Embryonic facial prominence (tissue), 1 donor: ENCODE results near the gene ACOXL.

Source experiments
- DNase-seq: peaks from one replicate; pipeline ENCODE4 v3.0.0-alpha.2; 2016; ENCODE audit errors: extremely low spot score

Gene ACOXL

DNA sequence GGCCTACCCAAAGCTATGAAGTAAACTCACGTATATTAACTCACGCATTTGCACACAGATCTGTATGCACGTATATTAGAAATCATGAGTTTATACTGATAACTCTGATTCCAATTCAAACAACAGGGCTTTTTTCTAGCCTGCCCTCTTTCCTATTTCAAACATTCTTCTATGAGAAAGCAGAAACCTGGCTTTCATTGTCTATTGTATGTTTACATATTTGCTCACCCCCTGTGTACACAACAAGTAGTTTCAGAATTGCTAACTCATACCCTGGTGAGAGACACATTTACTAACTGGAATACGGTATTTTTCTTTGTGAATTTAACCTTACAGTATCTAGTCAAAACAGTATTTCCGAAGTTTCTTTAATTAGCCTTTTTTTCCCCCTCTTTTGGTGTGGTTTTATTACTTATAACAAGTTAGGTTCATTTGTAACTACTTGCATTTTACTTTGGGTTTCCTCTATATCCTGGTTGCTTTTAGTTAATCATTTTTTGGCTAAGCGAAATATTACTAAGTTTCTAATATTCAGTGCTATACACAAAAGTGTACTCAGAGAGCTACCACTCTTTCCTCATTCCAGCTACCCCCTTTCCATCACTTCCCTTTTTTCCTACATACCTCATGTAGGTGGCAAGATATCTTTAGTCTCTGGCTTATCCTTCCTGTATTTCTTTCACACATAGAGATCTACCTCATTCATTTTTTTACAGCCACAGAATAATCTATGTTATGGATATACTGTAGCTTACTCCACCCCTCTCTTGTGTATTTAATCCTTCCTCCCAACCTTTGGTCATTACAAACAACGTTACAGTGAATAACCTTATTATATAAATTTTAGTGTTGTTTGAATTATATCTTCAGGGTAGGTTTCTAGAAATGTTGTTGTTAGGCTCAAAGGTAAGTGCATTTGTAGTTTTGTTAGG lies 275.6 kb downstream of the ACOXL start:
- DNase-seq, result no peak

DNA sequence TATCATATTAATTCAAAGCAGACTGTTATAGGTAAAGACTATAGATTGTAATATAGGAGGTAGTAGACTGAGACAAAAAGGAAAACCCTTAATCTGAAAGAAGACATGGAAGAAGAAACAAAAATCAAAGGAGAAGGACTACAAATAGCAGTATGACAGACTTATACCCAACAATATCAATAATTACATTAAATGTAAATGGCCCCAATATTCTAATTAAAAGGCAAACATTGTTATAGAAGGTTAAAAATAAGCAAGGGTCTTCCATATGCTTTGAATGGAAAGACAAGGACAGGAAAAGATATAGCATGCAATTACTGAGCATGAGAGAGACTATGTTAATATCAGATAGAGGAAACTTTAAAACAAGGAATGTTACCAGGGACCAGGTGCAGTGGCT lies 278.8 kb downstream of the ACOXL start:
- DNase-seq, result no peak

DNA sequence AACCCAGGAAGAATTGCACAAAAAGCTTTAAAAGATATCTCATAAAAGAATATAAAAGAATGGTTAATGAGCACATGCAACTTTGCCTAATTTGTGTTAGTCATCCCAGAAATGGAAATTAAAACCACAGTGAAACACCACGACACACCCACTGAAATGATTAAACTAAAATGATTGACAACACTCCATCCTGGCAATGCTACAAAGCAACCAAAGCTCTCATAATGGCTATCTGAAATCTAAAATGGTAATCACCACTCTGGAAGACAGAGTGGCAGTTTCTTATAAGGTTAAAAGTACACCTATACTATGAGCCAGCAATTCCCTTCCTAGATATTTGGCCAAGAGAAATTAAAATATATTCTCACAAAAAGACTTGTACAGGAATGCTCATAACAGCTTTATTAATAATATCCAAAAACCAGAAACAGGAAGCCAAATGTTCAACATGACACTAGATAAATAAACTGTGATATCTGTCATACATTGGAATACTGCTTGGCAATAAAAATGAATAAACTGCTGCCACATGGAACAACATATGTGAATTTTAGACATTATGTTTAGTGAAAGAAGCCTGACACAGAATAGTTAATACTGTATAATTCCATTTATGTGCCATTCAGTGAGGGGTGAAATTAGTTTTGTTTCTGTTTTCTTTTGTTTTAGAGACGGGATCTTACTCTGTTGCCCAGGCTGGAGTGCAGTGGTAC lies 283.1 kb downstream of the ACOXL start:
- no peak for DNase-seq

DNA sequence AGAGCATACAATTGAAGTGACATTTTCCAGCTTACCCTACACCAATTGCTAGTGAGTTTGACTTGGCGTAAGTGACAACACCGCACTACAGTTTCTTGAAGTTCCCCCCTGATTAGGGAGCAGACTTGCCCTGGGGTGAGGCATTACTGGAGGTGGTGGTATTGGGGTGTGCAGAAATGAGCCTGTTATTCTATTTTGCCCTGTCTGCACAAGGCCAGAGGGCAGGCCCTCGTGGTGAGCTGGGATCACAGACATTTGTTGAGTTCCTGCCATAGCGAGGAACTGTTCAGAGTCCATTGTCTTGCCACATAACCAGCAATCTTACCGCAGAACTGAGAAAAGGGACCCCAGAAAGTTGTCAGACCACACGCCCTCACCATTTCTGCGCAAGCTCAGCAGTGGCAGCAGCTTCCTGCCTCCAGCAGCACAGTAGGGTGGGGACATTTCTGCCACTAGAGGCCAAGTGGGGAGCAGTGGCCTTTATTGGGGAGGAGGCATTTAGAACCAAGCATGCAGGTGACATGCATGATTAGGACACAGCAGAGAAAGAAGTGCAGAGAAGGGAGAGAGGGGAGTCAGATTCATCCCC lies 284.8 kb downstream of the ACOXL start:
- DNase-seq, result no peak

DNA sequence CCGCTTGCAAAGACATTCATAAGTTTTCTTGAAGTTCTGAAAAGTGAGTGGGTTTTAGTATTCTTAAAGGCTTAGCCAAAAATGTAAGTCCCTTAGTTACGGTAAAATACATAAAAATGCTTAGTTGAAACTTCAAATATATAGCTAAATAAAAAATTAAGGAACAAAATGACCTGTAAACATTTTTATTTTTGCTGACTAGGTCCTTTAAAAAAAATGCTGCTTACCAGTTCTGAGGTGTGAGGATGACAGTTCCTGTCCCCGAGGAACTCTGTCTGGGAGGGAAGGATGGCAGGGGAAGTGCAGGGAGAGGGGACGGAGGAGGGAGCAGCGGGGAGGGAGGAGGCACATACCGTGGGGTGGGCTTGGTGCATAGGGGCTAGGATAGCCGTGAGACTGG lies 285.5 kb downstream of the ACOXL start:
- DNase-seq, result no peak

DNA sequence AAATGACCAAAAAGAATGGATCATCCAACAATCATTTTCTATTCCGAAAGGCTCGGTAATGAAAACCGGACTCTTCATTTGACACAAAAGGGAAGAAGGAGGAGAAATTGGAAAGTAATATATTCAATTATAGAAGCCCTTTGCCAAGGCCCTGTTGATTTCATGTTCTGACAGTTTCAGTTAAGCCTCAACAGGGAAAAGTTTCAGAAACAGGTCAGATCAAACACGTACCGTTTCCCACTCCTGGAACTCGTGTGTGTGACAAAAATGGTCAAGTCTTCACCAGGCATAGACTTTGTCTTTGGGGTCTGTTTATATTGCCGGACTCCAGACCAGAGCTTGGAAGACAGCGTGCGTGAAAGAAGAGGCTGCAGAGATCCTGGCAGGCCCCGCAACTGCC lies 287.0 kb downstream of the ACOXL start:
- no peak for DNase-seq

DNA sequence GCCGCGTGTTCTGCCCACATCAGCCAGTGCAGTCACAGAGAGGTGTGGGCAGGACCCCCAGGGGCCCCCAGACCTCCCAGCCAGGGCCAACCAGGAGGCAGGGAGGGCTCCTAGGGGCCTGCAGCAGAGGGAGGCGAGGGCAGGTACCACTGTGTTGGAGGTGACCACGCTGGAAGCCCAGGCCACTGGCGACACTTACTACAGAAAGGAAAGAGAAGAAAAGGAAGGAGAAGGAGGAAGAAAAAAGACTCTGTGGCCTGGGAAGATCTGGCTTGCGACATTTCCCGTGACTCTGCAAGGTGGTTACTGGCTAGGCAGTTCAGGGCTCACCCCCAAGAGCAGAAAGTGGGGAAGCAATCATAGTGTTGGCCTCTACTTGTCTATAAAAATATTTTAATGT lies 290.3 kb downstream of the ACOXL start:
- DNase-seq, result no peak

DNA sequence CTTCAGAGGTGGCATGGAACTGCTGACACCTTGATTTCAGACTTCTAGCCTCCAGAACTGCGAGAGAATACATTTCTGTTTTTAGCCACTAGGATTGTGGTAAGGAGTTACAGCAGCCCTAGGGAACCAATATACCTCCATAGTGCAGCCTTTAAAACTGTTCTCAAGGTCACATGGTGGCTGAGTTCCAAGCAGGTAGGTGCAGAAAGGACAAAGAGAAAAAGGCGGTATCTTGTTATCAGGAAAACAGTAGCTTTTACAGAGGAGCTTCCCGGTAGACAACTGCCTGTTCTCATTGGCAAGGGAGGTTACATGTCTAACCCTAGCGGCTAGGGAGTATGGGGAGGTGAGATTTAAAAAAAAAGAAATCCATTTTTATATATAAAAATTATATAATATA lies 292.1 kb downstream of the ACOXL start:
- DNase-seq, result no peak

DNA sequence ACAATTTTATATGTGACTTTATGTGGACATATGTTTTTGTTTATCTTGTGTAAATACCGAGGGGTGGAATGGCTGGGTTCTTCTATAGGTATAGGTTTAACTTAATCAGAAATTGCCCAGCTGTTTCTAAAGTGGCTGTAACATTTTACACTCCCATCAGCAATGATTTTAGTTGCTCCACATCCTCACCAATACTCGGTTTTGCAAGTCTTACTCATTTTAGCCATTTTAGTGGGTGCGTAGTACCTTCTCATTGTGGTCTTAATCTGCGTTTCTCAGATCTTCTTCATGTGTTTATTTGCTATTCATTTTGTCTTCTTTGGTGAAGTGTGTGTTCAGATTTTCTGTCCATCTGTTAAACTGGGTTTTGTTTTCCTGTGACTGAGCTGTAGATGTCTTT lies 292.9 kb downstream of the ACOXL start:
- DNase-seq, result no peak

DNA sequence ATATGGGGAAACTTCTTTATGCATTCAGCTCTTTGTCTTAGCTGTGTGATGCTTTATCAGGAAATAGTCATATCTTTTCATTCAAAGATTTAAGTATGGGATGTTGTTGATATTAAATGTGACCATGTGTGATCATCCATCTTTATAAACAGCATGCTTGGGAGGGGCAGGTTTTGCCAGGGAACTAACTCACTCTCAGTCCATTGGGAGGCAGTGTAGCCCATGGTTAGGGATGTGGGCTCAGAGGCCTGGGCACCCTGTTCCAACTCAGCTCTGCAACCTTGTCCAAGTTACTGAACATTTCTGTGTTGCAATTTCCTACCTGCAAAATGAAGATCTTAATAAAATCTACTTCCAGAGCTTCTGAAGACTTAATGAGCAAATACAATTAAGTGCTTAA lies 296.3 kb downstream of the ACOXL start:
- no peak for DNase-seq

DNA sequence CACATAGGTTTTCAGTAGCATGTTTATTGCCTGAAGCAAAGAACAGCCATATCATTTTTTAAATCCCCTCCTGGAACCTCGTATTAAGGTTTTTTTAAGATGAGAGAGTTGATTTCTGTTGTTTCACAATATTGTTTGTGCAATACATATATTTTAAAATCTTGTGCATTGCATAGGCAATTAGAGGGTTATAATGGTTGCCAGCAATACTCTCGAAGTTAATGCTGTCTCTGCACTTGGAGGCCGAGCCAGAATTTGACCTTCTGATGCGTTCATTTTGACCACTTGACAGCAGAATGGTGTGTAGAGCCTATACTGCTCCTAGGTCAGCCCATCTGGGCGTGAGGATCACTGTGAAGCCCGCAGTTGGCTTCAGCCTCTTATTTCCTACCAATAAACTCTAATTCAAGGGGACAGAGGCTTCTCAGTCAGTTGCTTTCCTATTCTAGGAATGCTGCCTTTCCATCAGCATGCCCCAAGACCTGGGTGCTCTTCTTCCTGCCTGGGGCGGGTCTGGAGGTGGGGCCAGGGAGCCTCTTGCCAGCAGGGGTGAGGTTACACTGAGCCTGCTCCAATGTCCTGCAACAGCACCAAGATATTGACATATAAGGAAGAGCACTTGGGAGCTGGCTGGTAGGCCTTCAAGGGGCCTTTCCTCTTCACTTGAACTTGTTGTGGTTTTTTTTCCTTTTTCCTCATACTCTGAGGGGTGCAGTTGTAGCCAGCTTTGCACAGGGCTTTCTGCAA lies 297.0 kb downstream of the ACOXL start:
- no peak for DNase-seq

DNA sequence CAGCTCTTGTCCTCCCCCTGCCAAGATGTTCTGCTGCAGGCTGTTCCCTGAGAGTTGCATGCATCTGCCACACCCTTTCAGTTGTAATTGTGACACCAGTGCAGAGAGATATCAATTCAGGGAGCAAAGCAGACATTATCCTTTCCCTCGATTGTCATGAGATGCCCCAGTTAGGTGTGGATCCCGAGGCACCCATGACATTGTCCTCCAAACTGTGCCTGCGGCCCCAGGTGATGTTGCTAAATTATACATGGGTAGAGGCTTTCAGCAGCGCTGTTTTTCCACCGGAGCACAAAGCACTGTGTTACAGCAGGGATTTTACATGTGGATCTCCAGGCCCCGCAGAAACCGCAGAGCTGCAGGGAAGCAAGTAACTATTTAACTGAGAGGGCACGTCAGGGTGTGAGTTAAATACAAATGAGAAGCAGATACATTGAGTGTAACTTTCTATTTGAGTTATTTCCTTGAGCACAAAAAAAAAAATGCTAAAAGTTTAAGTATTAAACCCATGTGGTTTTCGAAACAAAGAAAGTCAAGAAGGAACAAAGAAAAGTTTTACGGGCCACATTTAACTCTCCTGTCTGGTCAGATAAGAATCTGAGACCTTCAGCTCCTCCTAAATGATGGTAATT lies 298.0 kb downstream of the ACOXL start:
- no peak for DNase-seq

DNA sequence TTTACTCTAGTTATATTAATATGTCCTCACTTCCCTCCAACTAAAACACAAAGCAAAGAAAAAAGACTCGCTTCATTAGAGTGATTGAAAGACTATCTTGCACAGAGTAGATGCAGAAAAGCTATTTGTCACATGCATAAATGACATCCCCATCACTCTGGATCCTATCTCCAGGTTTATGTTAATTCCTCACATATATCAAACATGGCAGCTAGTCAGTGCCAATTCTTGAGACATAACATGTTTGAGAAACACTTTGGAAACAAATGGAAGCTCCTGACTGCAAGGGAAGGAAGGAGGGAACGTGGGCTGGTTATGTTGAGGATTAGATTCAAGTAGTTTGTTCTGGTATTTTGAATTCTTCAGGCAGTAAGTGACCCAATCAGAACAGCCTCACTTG lies 298.6 kb downstream of the ACOXL start:
- DNase-seq, result no peak

DNA sequence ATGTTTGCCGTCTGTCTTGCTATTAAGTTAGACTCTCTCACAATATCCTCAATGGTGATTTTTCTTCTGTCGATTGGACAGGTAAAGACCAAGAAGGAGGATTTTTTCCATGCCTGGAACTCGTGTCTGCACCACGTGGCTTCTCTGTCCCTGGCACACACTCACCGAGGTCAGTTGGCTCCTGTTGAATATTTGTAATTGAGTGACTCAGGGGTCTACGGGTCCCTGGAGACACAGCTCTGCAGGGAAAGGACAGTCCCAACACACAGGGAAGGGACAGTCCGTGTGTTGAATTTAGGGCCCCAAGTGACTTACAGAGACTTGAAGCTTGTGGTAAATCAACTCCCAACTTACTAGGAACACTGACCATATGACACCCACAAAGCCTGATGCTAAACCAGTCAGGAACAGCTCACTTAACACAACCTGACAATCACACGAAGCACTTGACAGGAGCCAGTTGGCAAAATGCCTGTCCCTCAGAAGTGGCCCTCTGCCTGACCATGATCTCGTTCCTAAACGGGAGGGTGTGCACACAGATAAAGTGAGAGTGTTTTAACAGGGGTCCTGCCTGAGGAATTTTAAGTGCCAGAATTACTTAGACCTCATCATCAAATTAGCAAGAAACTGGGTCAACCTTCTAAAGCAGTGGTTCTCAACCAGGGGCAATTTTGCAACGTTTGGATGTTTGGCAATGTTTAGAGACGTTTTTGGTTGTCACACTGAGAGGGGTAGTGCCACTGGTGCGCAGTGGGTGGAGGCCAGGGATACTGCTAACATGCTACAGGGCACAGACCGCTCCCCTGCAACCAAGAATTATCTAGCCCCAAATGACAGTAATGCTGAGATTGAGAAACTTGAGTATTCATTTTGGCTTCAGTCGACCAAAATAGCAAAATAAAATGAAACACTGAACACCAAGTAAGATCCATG lies 299.4 kb downstream of the ACOXL start:
- DNase-seq, result no peak

DNA sequence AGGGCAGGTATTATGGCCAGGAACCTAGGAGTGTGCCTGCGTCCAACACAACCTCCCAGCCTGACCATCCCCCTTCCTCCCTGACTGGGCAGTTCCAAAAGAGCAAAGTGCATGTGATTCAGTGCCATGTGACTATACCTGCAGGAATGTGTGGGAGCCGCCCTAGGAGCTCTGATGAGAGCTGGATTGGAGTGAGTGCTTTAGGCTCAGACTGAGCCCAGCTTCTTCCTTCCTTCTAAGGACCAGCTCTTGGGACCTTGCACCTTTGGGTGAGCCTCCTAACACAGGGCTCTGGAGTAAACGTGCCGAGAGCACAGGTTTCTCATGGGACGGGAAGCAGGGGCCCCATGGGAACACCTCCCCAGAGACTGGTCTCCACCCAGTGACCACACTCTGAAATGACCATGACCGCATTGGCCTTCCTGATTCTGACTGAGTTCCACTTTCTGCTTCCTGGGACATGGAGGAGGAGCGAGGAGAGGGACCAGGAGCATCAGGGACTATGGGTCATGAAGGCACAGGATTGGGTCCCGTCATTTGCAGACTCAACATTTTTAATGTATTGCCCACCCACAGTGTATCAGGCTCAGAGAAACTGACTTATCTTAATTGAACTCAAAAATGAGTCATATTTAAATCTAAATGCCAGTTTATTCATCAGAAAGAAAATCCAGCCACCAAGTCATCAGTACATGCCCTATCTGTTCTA lies 300.5 kb downstream of the ACOXL start:
- no peak for DNase-seq

DNA sequence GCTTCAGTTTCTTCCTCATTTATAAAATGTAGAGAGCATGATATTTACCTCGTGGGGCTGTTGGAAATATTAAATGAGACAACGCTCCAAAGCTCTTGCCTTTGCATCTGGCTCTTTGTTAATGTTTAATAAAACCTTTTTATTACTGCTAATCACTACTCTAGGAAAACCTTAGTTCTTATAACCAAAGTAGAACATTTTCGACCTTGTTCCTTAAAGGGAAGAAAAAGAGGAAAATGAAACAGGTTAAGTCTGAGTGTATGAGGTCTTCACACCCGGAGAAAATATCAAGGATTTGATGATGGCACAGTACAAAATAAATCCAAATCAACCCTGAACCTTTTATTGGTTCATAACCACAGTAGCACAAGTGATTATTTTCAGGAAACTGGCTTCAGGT lies 301.8 kb downstream of the ACOXL start:
- no peak for DNase-seq

DNA sequence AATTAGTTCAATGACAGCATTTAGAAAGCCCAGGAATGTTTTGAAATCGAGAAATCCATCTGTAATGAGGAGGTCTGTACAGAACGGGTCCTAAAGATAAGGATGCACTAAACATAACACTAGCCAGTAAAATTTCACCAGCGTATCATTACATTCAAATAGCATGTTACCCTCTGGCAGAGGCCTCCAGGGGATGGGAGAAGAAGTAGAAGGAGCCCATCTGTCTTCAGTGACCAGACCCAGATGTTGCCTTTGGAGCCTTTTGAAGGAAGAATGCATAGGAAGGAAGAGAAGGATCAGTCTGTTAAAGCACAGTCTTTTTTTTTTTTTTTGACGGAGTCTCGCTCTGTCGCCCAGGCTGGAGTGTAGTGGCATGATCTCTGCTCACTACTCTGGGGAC lies 302.2 kb downstream of the ACOXL start:
- DNase-seq, result no peak

DNA sequence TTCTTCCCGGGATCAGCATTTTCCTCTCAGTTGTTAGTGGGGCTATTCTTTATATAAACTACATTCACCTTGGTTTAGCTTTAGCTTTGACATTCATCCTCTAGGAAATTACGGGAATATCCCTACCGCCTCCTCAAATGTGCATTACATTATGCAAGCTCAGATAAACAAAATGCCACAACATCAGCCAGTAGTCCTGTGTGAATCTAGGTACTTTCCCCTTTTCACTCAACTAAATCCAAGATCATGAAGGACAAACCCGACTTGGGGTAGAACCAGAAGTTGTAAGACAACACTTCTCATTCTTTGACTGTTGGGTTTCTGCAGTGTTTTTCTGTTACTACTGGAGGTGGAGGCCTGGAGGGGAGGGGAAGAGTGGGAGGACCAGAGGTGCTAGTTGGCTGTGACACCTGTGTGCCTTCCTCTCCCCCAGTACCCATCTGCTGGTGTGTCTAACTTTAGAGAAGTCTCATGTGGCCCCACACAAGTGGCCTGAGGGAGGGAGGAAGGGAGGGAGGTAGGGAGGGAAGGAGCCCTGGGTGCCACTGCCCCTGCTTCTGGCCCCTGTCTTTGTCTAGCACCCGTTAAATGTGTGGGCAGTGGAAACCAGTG lies 303.6 kb downstream of the ACOXL start:
- no peak for DNase-seq

DNA sequence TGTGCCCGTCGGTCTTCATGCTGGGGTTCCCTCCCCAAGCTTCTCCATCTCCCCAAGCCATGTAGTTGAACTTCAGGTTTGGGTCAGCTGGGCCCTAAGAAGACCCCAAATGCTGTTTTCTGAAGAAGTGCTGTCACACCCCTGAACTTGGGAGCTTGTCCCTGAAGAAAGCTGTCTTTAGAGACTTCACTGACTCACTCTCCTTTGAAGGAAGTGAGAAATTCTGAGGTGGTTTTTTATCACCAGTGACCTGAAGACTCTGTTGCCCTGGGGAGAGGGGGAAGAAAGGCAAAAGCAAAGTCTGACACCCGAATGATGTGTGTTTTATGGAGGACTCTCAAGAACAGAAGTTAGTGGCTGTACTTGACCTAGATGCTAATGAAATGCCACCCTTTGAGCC lies 304.8 kb downstream of the ACOXL start:
- DNase-seq, result no peak
